GM13976 (cell line): ENCODE data around the gene SV2C.

Experiments
- DNase-seq: peaks from one replicate; pipeline ENCODE4 v3.0.0; 2012; ENCODE audit warnings: low spot score
- CTCF ChIP-seq: IDR thresholded peaks from 2 replicates; pipeline ENCODE4 v1.5.1; 2012; ENCODE audit warnings: borderline replicate concordance, mild to moderate bottlenecking; ENCODE audit not compliant: insufficient read depth; ENCODE audit errors: extremely low read depth, missing control alignments, control extremely low read depth
- in situ Hi-C: fragments of 300-500 bp; cut with MboI; formaldehyde crosslinking; loops from one replicate; pipeline ENCODE4 v1.12.0; 2022; ENCODE audit warnings: low sequenced_read_pairs, mixed read lengths, inconsistent platforms; ENCODE audit not compliant: unreplicated experiment

Gene SV2C

GRCh38 chr5:76155536-76155935 is 72.4 kb downstream of the SV2C start:
- no peak for TF ChIP-seq CTCF
- in situ Hi-C loops = no loop called here

GRCh38 chr5:76162335-76162734 is 79.2 kb downstream of the SV2C start:
- no peak for DNase-seq
- no peak for TF ChIP-seq CTCF
- in situ Hi-C loops = no loop called here

More at GRCh38 chr5:76155536-76155935, 72.4 kb downstream of the SV2C start:
- DNase-seq = no peak

- TF ChIP-seq CTCF = no peak
Measured at GRCh38 chr5:76163111-76163628, 80.0 kb downstream of the SV2C start.

GRCh38 chr5:76165029-76165428 is 81.8 kb downstream of the SV2C start:
- TF ChIP-seq CTCF = no peak
- no peak for DNase-seq
- in situ Hi-C loops = no loop called here

More at GRCh38 chr5:76163111-76163628, 80.0 kb downstream of the SV2C start:
- in situ Hi-C loops = no loop called here
- DNase-seq = no peak

GRCh38 chr5:76165711-76166374 is 82.7 kb downstream of the SV2C start:
- in situ Hi-C loops = no loop called here
- no peak for DNase-seq
- TF ChIP-seq CTCF = no peak

- in situ Hi-C loops = no loop called here
- no peak for DNase-seq
- no peak for TF ChIP-seq CTCF
Measured at GRCh38 chr5:76166886-76167576, 83.8 kb downstream of the SV2C start.
